Chondrocyte (in vitro differentiated cells): ENCODE measurements around the gene ARHGAP6. TPM values are rescaled to one million over a fixed set of nuclear protein-coding genes. Genes with fewer than 3 reads are reported as not detected.
"Not testable (repeated sequence)": the region's sequence is repeated elsewhere in the genome, so short reads cannot be mapped to it uniquely, and the experiment has no call there.

ENCODE experiments used
- DNase-seq: peaks from one replicate; pipeline ENCODE4 v3.0.0; 2021; ENCODE audit warnings: mixed read lengths, low spot score
- H3K27ac Mint-ChIP-seq: one replicate; pipeline ENCODE4 v1.8.0; 2021; ENCODE audit warnings: mild to moderate bottlenecking, moderate library complexity, mixed read lengths; ENCODE audit not compliant: unreplicated experiment
- H3K27me3 Mint-ChIP-seq: 2 replicates; pipeline ENCODE4 v1.8.0; 2021; ENCODE audit warnings: low read depth, mixed read lengths
- H3K36me3 Mint-ChIP-seq: 2 replicates; pipeline ENCODE4 v1.8.0; 2021; ENCODE audit warnings: low read depth, mixed read lengths
- H3K4me1 Mint-ChIP-seq: 2 replicates; pipeline ENCODE4 v1.8.0; 2021; ENCODE audit warnings: low read depth, mild to moderate bottlenecking, mixed read lengths
- H3K4me3 Mint-ChIP-seq: one replicate; pipeline ENCODE4 v1.8.0; 2021; ENCODE audit warnings: mild to moderate bottlenecking, moderate library complexity, mixed read lengths; ENCODE audit not compliant: unreplicated experiment
- H3K9me3 Mint-ChIP-seq: 2 replicates; pipeline ENCODE4 v1.8.0; 2021; ENCODE audit warnings: low read depth, mixed read lengths
- total RNA-seq: library from RNA; stranded (reverse); gene quantifications from 3 replicates; pipeline ENCODE4 v1.2.1, GENCODE V29; 2021
- TF ChIP-seq, protein P1 (sequence below): fragments of 200-600 bp; sonication (generic); IDR thresholded peaks from 2 replicates; pipeline ENCODE4 v1.5.0; 2021; ENCODE audit warnings: antibody characterized with exemption, mild to moderate bottlenecking, moderate library complexity

Gene ARHGAP6
- total RNA-seq, 1 donor from 2014 or later: 1.5 TPM

DNA sequence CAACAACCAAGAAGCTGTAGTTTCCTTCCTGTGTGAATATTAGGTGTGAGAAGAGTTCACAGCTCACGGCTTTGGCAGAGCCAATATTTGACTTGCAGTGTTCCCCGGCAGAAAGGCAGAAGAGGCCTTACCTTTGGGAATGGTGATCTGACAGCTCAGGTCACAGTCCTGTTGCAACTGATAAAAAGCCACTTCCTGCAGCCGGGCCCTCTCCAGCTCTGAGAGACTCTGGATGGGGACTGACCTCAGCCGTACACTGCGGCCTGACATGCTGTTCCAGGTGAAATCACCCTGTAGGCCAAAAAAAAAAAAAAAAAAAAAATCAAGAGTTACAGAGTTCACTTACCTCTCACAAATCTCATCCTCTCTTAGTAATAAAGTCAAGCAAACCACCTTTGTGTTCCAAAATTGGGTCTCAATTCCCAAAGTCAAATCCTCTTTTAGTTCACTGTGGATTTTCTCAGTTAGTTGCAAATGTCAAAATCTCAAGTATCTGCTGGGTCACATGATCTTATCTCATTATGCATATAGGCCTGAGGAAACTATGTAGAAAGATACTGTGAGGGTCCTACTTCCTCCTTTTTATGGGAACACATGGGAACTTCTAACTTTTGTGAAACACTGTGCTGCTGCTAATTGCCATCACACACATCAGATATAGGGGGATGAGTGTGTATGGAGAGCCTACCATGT is 411.2 kb downstream of the ARHGAP6 start:
- no peaks in the 10 kb centered on the region for H3K27me3 Mint-ChIP-seq
- DNase-seq: no peak
- H3K4me1 Mint-ChIP-seq: no peaks in the 10 kb centered on the region
- H3K36me3 Mint-ChIP-seq: peaks cover 3% of the 10 kb centered on the region
- H3K9me3 Mint-ChIP-seq: peaks cover 12% of the 10 kb centered on the region
- no peak overlapping the region for H3K27ac Mint-ChIP-seq
- TF ChIP-seq, protein P1, sequence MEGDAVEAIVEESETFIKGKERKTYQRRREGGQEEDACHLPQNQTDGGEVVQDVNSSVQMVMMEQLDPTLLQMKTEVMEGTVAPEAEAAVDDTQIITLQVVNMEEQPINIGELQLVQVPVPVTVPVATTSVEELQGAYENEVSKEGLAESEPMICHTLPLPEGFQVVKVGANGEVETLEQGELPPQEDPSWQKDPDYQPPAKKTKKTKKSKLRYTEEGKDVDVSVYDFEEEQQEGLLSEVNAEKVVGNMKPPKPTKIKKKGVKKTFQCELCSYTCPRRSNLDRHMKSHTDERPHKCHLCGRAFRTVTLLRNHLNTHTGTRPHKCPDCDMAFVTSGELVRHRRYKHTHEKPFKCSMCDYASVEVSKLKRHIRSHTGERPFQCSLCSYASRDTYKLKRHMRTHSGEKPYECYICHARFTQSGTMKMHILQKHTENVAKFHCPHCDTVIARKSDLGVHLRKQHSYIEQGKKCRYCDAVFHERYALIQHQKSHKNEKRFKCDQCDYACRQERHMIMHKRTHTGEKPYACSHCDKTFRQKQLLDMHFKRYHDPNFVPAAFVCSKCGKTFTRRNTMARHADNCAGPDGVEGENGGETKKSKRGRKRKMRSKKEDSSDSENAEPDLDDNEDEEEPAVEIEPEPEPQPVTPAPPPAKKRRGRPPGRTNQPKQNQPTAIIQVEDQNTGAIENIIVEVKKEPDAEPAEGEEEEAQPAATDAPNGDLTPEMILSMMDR: no peak
- H3K4me3 Mint-ChIP-seq: no peak overlapping the region

DNA sequence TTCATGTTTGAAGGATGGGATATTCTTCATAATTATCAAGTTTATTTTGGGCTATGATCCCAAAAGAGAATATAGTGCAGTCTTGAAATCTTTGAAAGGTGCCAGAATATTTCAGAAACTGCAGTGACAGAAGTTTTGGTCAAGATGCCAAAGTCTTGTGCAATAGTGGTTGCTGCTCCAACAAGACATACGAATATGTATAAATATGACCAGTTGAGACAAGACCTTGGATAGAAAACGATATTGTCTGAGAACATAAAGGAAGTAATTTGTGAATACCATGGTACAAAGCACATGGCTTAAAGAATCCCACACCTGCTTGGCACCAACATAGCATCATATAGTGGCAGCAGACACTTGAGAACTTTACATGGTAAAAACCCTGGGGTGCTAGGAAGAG is 421.1 kb downstream of the ARHGAP6 start:
- Mint-ChIP-seq H3K4me3 (no peak overlapping the region), H3K27me3 (no peaks in the 10 kb centered on the region), H3K4me1 (no peaks in the 10 kb centered on the region), H3K36me3 (no peaks in the 10 kb centered on the region), H3K27ac (no peak overlapping the region), H3K9me3 (peaks cover 5% of the 10 kb centered on the region)
- DNase-seq: no peak
- TF ChIP-seq, protein P1: no peak

DNA sequence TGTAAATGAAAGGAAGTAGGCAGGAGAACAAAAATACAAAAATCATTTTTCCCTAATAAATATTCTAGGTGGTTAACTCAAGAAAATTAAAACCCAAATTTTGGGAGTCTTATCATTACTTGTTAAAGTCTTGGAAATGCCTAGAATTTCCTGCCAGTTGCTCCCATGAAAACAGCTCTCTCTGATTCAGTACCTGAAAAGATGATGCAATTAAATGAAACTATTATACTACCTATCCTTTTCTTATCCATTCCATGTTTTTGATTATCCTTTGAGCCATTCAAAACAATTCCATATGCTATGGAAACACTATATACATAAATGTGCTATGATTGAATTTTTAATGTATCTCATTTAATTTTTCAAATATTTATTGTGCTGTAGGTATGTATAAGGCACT is 423.0 kb downstream of the ARHGAP6 start:
- no peak overlapping the region for H3K27ac Mint-ChIP-seq
- no peaks in the 10 kb centered on the region for H3K27me3 Mint-ChIP-seq
- H3K36me3 Mint-ChIP-seq: no peaks in the 10 kb centered on the region
- TF ChIP-seq, protein P1: no peak
- H3K4me1 Mint-ChIP-seq: no peaks in the 10 kb centered on the region
- H3K4me3 Mint-ChIP-seq: no peak overlapping the region
- DNase-seq: no peak
- H3K9me3 Mint-ChIP-seq: no peaks in the 10 kb centered on the region

DNA sequence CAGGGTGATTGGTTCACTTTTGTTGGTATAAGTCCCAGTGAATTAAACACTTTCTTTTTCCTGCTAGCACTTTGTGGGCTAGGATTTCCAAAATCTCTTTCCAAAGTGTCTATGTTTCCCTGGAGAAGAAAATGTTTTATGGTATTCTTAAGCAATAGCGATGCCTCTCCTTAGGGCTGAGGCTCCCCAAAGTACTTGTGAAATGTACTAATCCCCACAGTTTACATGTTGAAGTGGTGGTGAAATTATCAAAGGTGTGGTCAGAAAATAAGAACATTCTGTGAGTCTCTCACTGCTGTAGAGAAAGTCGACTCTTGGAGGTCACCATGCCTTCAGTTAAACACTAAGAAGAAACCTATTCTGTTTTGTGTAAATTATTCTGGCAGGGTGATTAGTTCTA is 424.0 kb downstream of the ARHGAP6 start:
- TF ChIP-seq, protein P1: no peak
- no peaks in the 10 kb centered on the region for H3K36me3 Mint-ChIP-seq
- DNase-seq: no peak
- H3K4me3 Mint-ChIP-seq: no peak overlapping the region
- H3K9me3 Mint-ChIP-seq: no peaks in the 10 kb centered on the region
- H3K4me1 Mint-ChIP-seq: no peaks in the 10 kb centered on the region
- no peak overlapping the region for H3K27ac Mint-ChIP-seq
- no peaks in the 10 kb centered on the region for H3K27me3 Mint-ChIP-seq

DNA sequence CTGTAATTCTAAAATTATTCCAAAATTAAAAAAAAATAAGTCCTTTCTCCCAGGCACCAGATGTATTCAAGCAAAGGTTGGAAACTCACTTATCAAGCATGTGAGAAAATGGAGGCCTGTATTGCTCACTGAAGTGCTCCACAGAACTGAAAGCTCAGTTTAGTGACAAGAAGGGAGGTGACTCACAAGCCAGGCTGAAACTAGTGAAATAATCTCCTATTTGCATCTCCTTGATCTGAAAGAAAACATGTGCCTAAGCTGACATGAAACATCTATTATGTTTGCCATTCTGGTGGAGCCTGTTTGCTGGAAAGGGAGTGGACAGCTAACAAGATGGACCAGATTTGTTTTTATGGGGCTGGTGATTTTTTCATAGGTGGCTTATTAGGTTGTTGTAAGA is 426.5 kb downstream of the ARHGAP6 start:
- H3K27me3 Mint-ChIP-seq: no peaks in the 10 kb centered on the region
- DNase-seq: no peak
- TF ChIP-seq, protein P1: no peak
- H3K36me3 Mint-ChIP-seq: no peaks in the 10 kb centered on the region
- no peak overlapping the region for H3K27ac Mint-ChIP-seq
- H3K9me3 Mint-ChIP-seq: no peaks in the 10 kb centered on the region
- no peak overlapping the region for H3K4me3 Mint-ChIP-seq
- no peaks in the 10 kb centered on the region for H3K4me1 Mint-ChIP-seq

DNA sequence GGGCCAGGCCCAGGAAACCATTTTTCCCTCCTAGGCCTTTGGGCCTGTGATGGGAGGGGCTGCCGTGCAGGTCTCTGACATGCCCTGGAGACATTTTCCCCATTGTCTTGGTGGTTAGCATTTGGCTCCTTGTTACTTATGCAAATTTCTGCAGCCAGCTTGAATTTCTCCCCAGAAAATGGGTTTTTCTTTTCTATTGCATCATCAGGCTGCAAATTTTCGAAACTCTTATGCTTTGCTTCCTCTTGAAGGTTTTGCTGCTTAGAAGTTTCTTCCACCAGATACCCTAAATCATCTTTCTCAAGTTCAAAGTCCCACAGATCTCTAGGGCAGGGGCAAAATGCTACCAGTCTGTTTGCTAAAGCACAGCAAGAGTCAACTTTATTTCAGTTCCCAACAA is 430.3 kb downstream of the ARHGAP6 start:
- H3K4me1 Mint-ChIP-seq, H3K27me3 Mint-ChIP-seq, H3K36me3 Mint-ChIP-seq, H3K4me3 Mint-ChIP-seq, H3K9me3 Mint-ChIP-seq, DNase-seq, H3K27ac Mint-ChIP-seq: not testable (repeated sequence)
